Aorta (tissue), 5 donors: ENCODE results near the gene GPR146. TPM values are rescaled to one million over a fixed set of nuclear protein-coding genes. Genes with fewer than 3 reads are reported as not detected.
"Not testable (repeated sequence)": the region's sequence is repeated elsewhere in the genome, so short reads cannot be mapped to it uniquely, and the experiment has no call there.

Experiments
- ATAC-seq: fragments of 200-7000 bp; cut with Tn5 transposase; one replicate; pipeline ENCODE4 v1.9.1; 2022; ENCODE audit warnings: moderate library complexity; ENCODE audit not compliant: low FRiP score
- DNase-seq, 2 donors: peaks; one replicate each; pipeline ENCODE4 v3.0.0-alpha.2; 2020
- H3K27ac ChIP-seq, 2 donors: one replicate each; pipeline ENCODE4 v1.5.1; 2013; ENCODE audit warnings: low read length in 2 of 2, mild to moderate bottlenecking in 2 of 2, moderate library complexity in 2 of 2, control low read depth in 1 of 2, inconsistent platforms in 1 of 2, low read depth in 1 of 2
- H3K27me3 ChIP-seq, 2 donors: one replicate each; pipeline ENCODE4 v1.6.1; 2013; ENCODE audit warnings: control low read depth in 1 of 2, low read length in 1 of 2, mild to moderate bottlenecking in 1 of 2, moderate library complexity in 1 of 2; ENCODE audit not compliant: insufficient read depth in 2 of 2, control insufficient read depth in 1 of 2
- H3K36me3 ChIP-seq, 2 donors: one replicate each; pipeline ENCODE4 v1.6.1; 2013; ENCODE audit warnings: control low read depth in 1 of 2, low read length in 1 of 2, mild to moderate bottlenecking in 1 of 2; ENCODE audit not compliant: insufficient read depth in 2 of 2, control insufficient read depth in 1 of 2
- H3K4me1 ChIP-seq, 2 donors: one replicate each; pipeline ENCODE4 v1.6.1; 2013; ENCODE audit warnings: low read length in 2 of 2, control low read depth in 1 of 2, mild to moderate bottlenecking in 1 of 2, moderate library complexity in 1 of 2; ENCODE audit not compliant: insufficient read depth in 2 of 2, control insufficient read depth in 1 of 2
- H3K4me3 ChIP-seq, 2 donors: one replicate each; pipeline ENCODE4 v1.5.1; 2013; ENCODE audit warnings: low read length in 2 of 2, control low read depth in 1 of 2, mild to moderate bottlenecking in 1 of 2
- H3K9me3 ChIP-seq: one replicate; pipeline ENCODE4 v1.6.1; 2013; ENCODE audit warnings: mild to moderate bottlenecking, low read length; ENCODE audit not compliant: control insufficient read depth
- WGBS, 2 donors: extraction: QIAGEN DNeasy Blood & Tissue Kit; methylation state at CpG; one replicate each; pipeline ENCODE4 v1.1.7; 2013; 5-methylcytosine and 5-hydroxymethylcytosine counted together
- intact Hi-C, 2 donors: fragments of 100-400 bp; cut with DNase I; formaldehyde crosslinking; loops; one replicate each; pipeline versions ENCODE4 v1.14.2 to v1.15.0; 2022
- polyA plus RNA-seq, 2 donors: library from polyadenylated mRNA; stranded (reverse); fragments of 200-250 nt; gene quantifications; one replicate each; pipeline ENCODE4 v1.2.3, GENCODE V29; 2013
- total RNA-seq, 2 donors: library from RNA; stranded (reverse); fragmentation: NEBNext Ultra II Directional; extraction: Animal tissue kit (Norgen Biotek cat#: 25700); gene quantifications; one replicate each; pipeline ENCODE4 v1.2.1, GENCODE V29; 2021
- donor health status: healthy with polysubstance abuse.
- donor health status: Bipolar disorder and iron deficiency.
- donor health status: DM: no; HTN: no; CAD: no.
- donor health status: DM: no; HTN: no; CAD: no.
- donor health status: DM: yes; HTN: yes; CAD: no.

Gene GPR146
- total and polyA plus RNA-seq, 4 donors, result 2.2 to 44.2 (median 10.4) TPM

DNA sequence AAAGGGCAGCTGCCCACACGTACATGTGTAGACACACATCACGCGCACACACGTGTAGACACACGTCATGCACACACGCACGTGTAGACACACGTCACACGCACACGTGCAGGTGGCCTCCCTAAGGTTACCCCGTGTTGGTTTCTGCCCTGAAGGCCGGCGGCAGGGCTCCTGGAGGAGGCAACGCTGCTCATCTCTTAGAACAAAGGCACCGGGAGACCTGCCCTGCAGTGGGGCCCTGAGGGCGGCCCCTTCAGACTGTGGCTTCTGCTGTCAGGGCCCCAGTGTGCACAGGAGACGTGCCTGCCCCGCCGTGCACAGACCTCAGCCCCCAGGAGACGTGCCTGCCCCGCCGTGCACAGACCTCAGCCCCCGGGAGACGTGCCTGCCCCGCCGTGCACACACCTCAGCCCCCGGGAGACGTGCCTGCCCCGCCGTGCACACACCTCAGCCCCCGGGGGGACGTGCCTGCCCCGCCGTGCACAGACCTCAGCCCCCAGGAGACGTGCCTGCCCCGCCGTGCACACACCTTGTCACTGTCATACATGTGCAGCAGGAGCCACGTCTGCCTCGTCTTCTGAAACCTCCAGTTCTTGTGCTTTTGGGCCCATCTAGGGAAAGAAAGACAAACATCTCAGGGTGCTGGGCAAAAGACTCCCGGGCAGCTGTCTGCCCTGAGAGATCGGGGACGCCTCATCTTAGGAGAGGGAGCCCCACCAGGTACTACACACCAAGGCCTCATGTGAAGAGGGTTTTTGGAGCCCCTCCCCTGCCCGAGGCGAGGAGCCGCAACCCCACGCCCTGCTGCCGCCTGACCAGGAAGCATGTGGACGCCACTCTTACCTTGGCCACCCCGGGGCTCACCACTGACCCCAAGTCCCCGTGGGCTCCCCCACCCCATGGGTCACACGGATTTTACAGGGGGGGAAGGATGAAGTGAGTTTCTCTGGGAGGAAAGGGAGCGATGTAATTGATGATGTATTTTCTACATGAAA, 44.1 kb upstream of the GPR146 start:
- no peaks in the 10 kb centered on the region for H3K27me3 ChIP-seq
- WGBS, 2 donors, result 81 to 84% methylated on average over 46 to 52 of the region's 52 CpGs
- no peaks in the 10 kb centered on the region for H3K9me3 ChIP-seq
- H3K4me3 ChIP-seq, result no peak overlapping the region
- H3K4me1 ChIP-seq, result no peaks in the 10 kb centered on the region
- no peak overlapping the region for H3K27ac ChIP-seq
- intact Hi-C loops, result loop anchor here in 1 of 2 donors (5.0 kb wide), 1 partner anchor 142 kb away; no protein-coding TSS in a partner anchor
- ATAC-seq, result no peak
- H3K36me3 ChIP-seq, result no peaks in the 10 kb centered on the region
- DNase-seq, result no peak

DNA sequence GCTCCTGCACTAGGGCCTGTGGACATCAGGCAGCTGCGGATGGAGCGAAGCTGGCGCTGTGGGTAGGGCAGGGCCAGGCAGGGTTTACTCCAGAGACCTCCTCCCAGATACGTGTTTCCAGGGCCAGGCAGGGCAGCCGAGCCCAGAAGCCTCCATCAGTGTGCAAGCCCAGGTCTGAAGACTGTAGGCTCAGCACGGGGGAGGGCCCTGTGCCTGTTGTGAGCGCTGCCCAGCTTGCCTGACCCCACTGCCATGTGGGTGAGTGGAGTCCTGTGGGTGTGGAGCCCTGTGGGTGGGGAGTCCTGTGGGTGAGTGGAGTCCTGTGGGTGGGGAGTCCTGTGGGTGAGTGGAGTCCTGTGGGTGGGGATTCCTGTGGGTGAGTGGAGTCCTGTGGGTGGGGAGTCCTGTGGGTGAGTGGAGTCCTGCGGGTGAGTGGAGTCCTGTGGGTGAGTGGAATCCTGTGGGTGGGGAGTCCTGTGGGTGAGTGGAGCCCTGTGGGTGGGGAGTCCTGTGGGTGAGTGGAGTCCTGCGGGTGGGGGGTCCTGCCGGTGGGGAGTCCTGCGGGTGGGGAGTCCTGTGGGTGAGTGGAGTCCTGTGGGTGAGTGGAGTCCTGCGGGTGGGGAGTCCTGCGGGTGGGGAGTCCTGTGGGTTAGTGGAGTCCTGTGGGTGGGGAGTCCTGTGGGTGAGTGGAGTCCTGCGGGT, 43.1 kb upstream of the GPR146 start:
- H3K27me3 ChIP-seq, ATAC-seq, H3K27ac ChIP-seq, H3K9me3 ChIP-seq, H3K36me3 ChIP-seq, DNase-seq, H3K4me1 ChIP-seq, H3K4me3 ChIP-seq, intact Hi-C loops: not testable (repeated sequence)
- WGBS, 2 donors, result 85 to 86% methylated on average over 14 of the region's 14 CpGs

DNA sequence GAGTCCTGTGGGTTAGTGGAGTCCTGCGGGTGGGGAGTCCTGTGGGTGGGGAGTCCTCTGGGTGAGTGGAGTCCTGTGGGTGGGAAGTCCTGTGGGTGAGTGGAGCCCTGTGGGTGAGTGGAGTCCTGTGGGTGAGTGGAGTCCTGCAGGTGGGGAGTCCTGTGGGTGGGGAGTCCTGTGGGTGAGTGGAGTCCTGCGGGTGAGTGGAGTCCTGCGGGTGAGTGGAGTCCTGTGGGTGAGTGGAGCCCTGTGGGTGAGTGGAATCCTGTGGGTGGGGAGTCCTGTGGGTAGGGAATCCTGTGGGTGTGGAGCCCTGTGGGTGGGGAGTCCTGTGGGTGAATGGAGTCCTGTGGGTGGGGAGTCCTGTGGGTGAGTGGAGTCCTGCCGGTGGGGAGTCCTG, 42.3 kb upstream of the GPR146 start:
- H3K27ac ChIP-seq, H3K4me3 ChIP-seq, H3K9me3 ChIP-seq, H3K36me3 ChIP-seq, DNase-seq, H3K4me1 ChIP-seq, intact Hi-C loops, H3K27me3 ChIP-seq, ATAC-seq: not testable (repeated sequence)
- WGBS, 2 donors, result 92 to 100% methylated on average over 4 of the region's 4 CpGs

DNA sequence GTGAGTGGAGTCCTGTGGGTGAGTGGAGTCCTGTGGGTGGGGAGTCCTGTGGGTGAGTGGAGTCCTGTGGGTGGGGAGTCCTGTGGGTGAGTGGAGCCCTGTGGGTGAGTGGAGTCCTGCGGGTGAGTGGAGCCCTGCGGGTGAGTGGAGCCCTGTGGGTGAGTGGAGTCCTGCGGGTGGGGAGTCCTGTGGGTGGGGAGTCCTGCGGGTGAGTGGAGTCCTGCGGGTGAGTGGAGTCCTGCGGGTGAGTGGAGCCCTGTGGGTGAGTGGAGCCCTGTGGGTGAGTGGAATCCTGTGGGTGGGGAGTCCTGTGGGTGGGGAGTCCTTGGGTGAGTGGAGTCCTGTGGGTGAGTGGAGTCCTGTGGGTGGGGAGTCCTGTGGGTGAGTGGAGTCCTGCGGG, 41.9 kb upstream of the GPR146 start:
- H3K9me3 ChIP-seq, ATAC-seq, intact Hi-C loops, H3K36me3 ChIP-seq, H3K27ac ChIP-seq, H3K27me3 ChIP-seq, H3K4me3 ChIP-seq, DNase-seq, H3K4me1 ChIP-seq: not testable (repeated sequence)
- 82 to 93% methylated on average over 3 to 6 of the region's 7 CpGs for WGBS, 2 donors

DNA sequence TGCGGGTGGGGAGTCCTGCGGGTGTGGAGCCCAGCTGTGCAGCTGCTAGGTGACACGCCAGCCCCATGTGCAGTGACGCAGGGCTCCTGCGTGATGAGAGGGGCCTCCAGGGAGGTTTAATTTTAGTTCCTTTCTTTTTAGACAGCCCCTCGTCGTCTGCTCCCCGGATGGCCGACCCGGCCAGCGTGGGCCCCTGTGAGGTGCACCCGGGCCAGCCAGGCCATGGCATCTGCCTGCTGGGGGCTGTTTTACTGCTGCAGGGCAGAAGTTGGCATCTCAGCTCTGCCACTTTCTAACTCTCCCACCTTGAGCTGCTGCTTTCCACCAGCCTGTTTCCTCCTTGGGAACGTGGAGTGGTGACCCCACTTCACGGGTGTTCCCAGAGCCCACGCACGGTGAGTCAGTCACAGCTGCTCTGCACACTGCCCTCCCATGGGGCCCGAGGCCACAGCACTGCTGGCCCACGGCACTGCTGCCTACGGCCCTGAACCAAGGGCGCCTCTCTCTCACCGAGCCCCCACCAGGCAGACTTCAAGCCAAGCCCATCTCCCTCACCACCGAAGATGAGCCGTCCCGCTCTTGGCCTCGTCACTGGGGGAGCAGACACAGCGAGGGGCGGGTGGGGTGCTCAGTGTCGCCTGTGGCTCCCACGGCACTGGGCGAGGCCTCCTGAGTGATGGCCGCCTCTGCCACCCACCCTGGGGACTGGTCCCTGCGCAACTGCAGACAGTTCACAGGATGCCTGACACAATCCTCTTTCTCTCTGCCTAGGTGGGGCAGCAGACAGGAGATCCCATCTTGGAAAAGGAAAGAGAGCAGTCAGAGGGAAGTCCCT, 40.1 kb upstream of the GPR146 start:
- Histone ChIP-seq H3K27me3 (no peaks in the 10 kb centered on the region), H3K4me3 (no peak overlapping the region), H3K27ac (no peak overlapping the region), H3K4me1 (no peaks in the 10 kb centered on the region), H3K36me3 (no peaks in the 10 kb centered on the region), H3K9me3 (no peaks in the 10 kb centered on the region)
- ATAC-seq (no peak), DNase-seq (no peak)
- 72 to 75% methylated on average over 31 to 32 of the region's 32 CpGs for WGBS, 2 donors
- intact Hi-C loops, result no loop called here

DNA sequence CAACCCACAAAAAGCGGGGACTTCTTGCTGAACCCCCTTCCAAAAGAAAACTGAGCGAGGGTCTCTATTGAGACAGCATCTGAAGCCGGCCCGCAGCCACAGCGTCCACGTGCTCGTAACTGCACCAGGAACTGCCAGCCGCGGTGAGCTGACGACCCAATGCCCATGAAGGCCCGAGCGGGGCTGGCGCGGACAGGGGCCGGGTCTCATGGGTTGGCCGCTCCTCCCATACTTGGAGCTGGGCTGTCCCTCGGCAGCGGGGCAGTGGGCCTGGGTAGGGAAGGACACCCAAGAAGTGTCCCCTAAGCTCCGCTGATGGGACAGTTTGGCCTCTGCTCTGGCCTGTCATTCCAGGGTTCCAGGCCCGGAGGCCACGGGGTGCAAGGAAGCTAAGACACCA, 39.0 kb upstream of the GPR146 start:
- intact Hi-C loops, result no loop called here
- ATAC-seq (no peak), DNase-seq (no peak)
- Histone ChIP-seq H3K27me3 (no peaks in the 10 kb centered on the region), H3K4me1 (no peaks in the 10 kb centered on the region), H3K4me3 (no peak overlapping the region), H3K9me3 (no peaks in the 10 kb centered on the region), H3K27ac (no peak overlapping the region), H3K36me3 (peaks cover 0 to 2% of the 10 kb centered on the region in 2 donors)
- 92% methylated on average over 21 of the region's 21 CpGs for WGBS, 2 donors

DNA sequence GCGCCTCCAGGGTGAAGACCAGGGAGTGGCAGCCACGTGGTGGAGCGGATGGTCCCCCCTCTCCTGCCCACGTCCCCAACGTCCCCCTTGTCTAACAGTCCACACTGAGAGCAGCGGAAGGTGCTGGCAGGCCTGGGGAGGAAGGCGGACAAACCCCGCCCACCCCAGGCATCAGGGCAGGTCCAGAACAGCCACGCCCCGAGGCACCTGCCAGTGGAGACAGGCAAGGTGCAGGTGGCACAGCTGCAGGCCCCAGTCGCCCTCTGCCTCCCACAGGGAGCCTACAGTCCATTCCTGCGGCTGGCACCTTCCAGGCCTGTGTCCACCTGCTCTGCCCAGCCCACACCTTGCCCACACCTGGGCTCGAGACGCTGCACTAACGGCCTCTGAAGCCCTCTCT, 36.4 kb upstream of the GPR146 start:
- DNase-seq (no peak), ATAC-seq (no peak)
- Histone ChIP-seq H3K4me1 (no peaks in the 10 kb centered on the region), H3K27me3 (no peaks in the 10 kb centered on the region), H3K4me3 (no peak overlapping the region), H3K36me3 (peaks cover 0 to 2% of the 10 kb centered on the region in 2 donors), H3K9me3 (no peaks in the 10 kb centered on the region), H3K27ac (no peak overlapping the region)
- 86 to 89% methylated on average over 10 to 15 of the region's 15 CpGs for WGBS, 2 donors
- intact Hi-C loops, result no loop called here

DNA sequence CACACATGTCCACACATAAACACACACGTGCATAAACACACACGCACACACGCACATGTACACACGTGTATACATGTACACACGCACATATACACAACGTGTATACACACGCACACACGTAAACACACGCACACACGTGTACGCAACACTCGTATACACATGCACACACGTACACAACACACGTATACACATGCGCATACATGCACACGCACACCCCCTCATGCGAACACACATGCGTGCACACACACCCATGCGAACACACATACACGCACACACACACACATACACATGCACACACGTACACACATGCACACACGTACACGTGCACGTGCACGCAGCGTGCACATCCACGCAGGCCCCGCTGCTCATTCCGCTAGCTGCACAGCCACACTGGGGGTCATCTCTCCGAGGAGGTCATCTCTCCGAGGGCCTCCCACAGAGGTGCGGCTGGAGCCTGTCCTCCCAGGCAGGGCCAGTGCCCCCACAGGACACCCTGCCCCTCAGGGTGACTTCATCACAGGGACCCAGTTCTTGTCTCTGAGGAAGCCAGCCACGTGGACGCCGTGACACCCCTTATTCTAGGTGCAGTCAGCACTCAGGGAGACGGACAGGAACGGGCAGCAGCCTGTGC, 35.5 kb upstream of the GPR146 start:
- Histone ChIP-seq H3K27ac (no peak overlapping the region), H3K9me3 (no peaks in the 10 kb centered on the region), H3K27me3 (no peaks in the 10 kb centered on the region), H3K4me1 (no peaks in the 10 kb centered on the region), H3K36me3 (peaks cover 0 to 2% of the 10 kb centered on the region in 2 donors), H3K4me3 (no peak overlapping the region)
- no peak for ATAC-seq
- 90 to 91% methylated on average over 37 of the region's 37 CpGs for WGBS, 2 donors
- intact Hi-C loops, result no loop called here
- no peak for DNase-seq
